HG02938 (cell line): Measurements from ENCODE around the gene ADK.

ENCODE experiments used
- ATAC-seq: cut with Tn5 transposase; IDR thresholded peaks from one replicate; pipeline ENCODE4 v1.9.1; 2021; ENCODE audit warnings: mild to moderate bottlenecking, moderate library complexity; ENCODE audit not compliant: unreplicated experiment

ADK gene

GRCh38 chr10:74691164-74691563 is 540.1 kb downstream of the ADK start:
- no peak for ATAC-seq

- no peak for ATAC-seq
These were observed 553.8 kb downstream of the ADK start for GRCh38 chr10:74704629-74705357.

- no peak for ATAC-seq
These were observed 554.4 kb downstream of the ADK start for GRCh38 chr10:74705358-74705980.

- no peak for ATAC-seq
These were observed 555.9 kb downstream of the ADK start for GRCh38 chr10:74706966-74707365.

- ATAC-seq: no peak
These were observed 557.2 kb downstream of the ADK start for GRCh38 chr10:74708246-74708645.

- ATAC-seq: no peak
These were observed 567.2 kb downstream of the ADK start for GRCh38 chr10:74718208-74718607.

GRCh38 chr10:74728225-74728624 is 577.2 kb downstream of the ADK start:
- no peak for ATAC-seq

GRCh38 chr10:74730246-74730645 is 579.2 kb downstream of the ADK start:
- ATAC-seq: no peak

GRCh38 chr10:74733612-74734011 is 582.6 kb downstream of the ADK start:
- ATAC-seq: no peak

- ATAC-seq: no peak
These were observed 585.0 kb downstream of the ADK start for GRCh38 chr10:74736029-74736428.

GRCh38 chr10:74738052-74738451 is 587.0 kb downstream of the ADK start:
- no peak for ATAC-seq

GRCh38 chr10:74738542-74738941 is 587.5 kb downstream of the ADK start:
- ATAC-seq: peak; percentile 7

GRCh38 chr10:74738985-74739567 is 588.1 kb downstream of the ADK start:
- peak; percentile 81 for ATAC-seq

- no peak for ATAC-seq
These were observed 592.4 kb downstream of the ADK start for GRCh38 chr10:74743401-74743800.

- no peak for ATAC-seq
These were observed 594.4 kb downstream of the ADK start for GRCh38 chr10:74745449-74745848.

- no peak for ATAC-seq
These were observed 595.8 kb downstream of the ADK start for GRCh38 chr10:74746813-74747212.

GRCh38 chr10:74748468-74749031 is 597.5 kb downstream of the ADK start:
- no peak for ATAC-seq

- no peak for ATAC-seq
These were observed 599.8 kb downstream of the ADK start for GRCh38 chr10:74750848-74751274.

- no peak for ATAC-seq
These were observed 601.5 kb downstream of the ADK start for GRCh38 chr10:74752371-74753040.

- no peak for ATAC-seq
These were observed 602.6 kb downstream of the ADK start for GRCh38 chr10:74753442-74754211.

GRCh38 chr10:74754381-74754821 is 603.4 kb downstream of the ADK start:
- ATAC-seq: no peak
